HG03039 (cell line): ENCODE results near the gene ZNF546.
"Not testable (repeated sequence)": the region's sequence is repeated elsewhere in the genome, so short reads cannot be mapped to it uniquely, and the experiment has no call there.

ENCODE experiments used
- ATAC-seq: cut with Tn5 transposase; IDR thresholded peaks from one replicate; pipeline ENCODE4 v1.9.1; 2021; ENCODE audit warnings: mild to moderate bottlenecking, moderate library complexity; ENCODE audit not compliant: unreplicated experiment

The ZNF546 gene

GRCh38 chr19:39983695-39984300, 13.1 kb upstream of the ZNF546 start:
- ATAC-seq = no peak

GRCh38 chr19:39986643-39987042, 10.2 kb upstream of the ZNF546 start:
- ATAC-seq = no peak

- no peak for ATAC-seq
Observed at GRCh38 chr19:39987167-39987566, 9.7 kb upstream of the ZNF546 start.

- no peak for ATAC-seq
Observed at GRCh38 chr19:39987596-39987995, 9.3 kb upstream of the ZNF546 start.

GRCh38 chr19:39993605-39994004, 3.3 kb upstream of the ZNF546 start:
- ATAC-seq = no peak

GRCh38 chr19:39994361-39994760, 2.5 kb upstream of the ZNF546 start:
- no peak for ATAC-seq

- ATAC-seq = no peak
Observed at GRCh38 chr19:39995794-39996193, 1.1 kb upstream of the ZNF546 start.

- ATAC-seq = peak; percentile 3
Observed at GRCh38 chr19:39996218-39996810, 546 bp upstream of the ZNF546 start.

- ATAC-seq = no peak
Observed at GRCh38 chr19:39997638-39998216, 867 bp downstream of the ZNF546 start.

- ATAC-seq = no peak
Observed at GRCh38 chr19:39998501-39998900, 1.6 kb downstream of the ZNF546 start.

GRCh38 chr19:40005691-40006272, 8.9 kb downstream of the ZNF546 start:
- no peak for ATAC-seq

- no peak for ATAC-seq
Observed at GRCh38 chr19:40006273-40006691, 9.4 kb downstream of the ZNF546 start.

- no peak for ATAC-seq
Observed at GRCh38 chr19:40009674-40010073, 12.8 kb downstream of the ZNF546 start.

GRCh38 chr19:40013991-40014390, 17.1 kb downstream of the ZNF546 start:
- ATAC-seq = no peak

- ATAC-seq = no peak
Observed at GRCh38 chr19:40023969-40024368, 27.1 kb downstream of the ZNF546 start.

- no peak for ATAC-seq
Observed at GRCh38 chr19:40025938-40026596, 29.2 kb downstream of the ZNF546 start.

GRCh38 chr19:40026597-40026970, 29.7 kb downstream of the ZNF546 start:
- no peak for ATAC-seq

GRCh38 chr19:40033989-40034560, 37.2 kb downstream of the ZNF546 start:
- ATAC-seq = no peak

- no peak for ATAC-seq
Observed at GRCh38 chr19:40035996-40036395, 39.1 kb downstream of the ZNF546 start.

- not testable (repeated sequence) for ATAC-seq
Observed at GRCh38 chr19:40038047-40038446, 41.2 kb downstream of the ZNF546 start.

- ATAC-seq = not testable (repeated sequence)
Observed at GRCh38 chr19:40041718-40042117, 44.9 kb downstream of the ZNF546 start.
